Mesothelial cell of epicardium (in vitro differentiated cells): ENCODE results near the gene ALX3. TPM values are rescaled to one million over a fixed set of nuclear protein-coding genes. Genes with fewer than 3 reads are reported as not detected.
"Not testable (repeated sequence)": the region's sequence is repeated elsewhere in the genome, so short reads cannot be mapped to it uniquely, and the experiment has no call there.

Experiments
- DNase-seq, 2 experiments: peaks; one replicate each; pipeline ENCODE4 v3.0.0; 2021; ENCODE audit warnings: low spot score in 2 of 2; ENCODE audit not compliant: unreplicated experiment in 2 of 2
- H3K27ac Mint-ChIP-seq: 2 replicates; pipeline ENCODE4 v1.8.0; 2021; ENCODE audit warnings: mixed read lengths
- H3K27me3 Mint-ChIP-seq: 2 replicates; pipeline ENCODE4 v1.8.0; 2021; ENCODE audit warnings: low read depth, mixed read lengths
- H3K36me3 Mint-ChIP-seq: 2 replicates; pipeline ENCODE4 v1.8.0; 2021; ENCODE audit warnings: mixed read lengths
- H3K4me1 Mint-ChIP-seq: 2 replicates; pipeline ENCODE4 v1.8.0; 2021; ENCODE audit warnings: mixed read lengths
- H3K4me3 Mint-ChIP-seq: 2 replicates; pipeline ENCODE4 v1.8.0; 2021; ENCODE audit warnings: mild to moderate bottlenecking, moderate library complexity, mixed read lengths
- H3K9me3 Mint-ChIP-seq: 2 replicates; pipeline ENCODE4 v1.8.0; 2021; ENCODE audit warnings: mixed read lengths
- total RNA-seq: library from RNA; stranded (reverse); gene quantifications from 3 replicates; pipeline ENCODE4 v1.2.1, GENCODE V29; 2021
- TF ChIP-seq, protein P1 (sequence below): fragments of 200-600 bp; sonication (generic); IDR thresholded peaks from one replicate; pipeline ENCODE4 v1.5.0; 2021; ENCODE audit warnings: antibody characterized with exemption; ENCODE audit not compliant: unreplicated experiment

ALX3 gene
- total RNA-seq, 1 donor from 2014 or later: 127 TPM

DNA sequence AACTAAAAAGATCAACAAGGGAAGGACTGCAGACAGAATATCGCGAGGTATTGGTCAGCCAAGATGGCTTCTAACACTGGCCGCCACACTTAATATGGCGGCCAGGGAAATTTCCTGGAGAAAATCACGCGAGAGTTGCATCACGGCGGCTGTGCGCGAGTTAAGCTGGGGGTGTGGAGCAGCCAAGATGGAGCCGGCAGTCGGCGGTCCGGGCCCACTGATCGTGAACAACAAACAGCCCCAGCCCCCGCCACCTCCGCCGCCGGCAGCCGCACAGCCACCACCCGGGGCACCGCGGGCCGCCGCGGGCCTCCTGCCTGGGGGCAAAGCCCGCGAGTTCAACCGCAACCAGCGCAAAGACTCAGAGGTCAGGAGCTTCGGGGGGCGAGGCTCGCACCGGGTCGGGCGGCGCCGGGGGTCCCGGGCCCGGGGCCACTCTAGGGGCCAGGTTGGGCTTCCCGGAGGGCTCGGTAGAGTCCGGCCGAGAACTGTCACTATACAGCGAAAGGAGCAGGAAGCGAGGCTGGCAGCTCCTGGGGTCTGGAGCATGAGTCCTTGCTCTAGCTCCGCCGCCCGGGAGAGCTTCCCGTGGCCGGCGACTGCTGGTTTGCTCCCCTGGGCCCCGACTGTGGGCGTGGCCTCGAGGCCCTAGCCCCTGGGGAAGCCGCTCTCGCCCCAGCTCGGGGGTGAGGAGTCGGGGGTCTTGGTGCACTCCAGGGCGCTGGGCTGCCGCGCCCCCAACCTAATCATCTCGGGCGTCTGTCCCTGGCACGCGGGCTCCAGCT, 35.8 kb downstream of the ALX3 start, which contains the start of gene STRIP1:
STRIP1 (plus strand) TSS at position 174 of the 785 bp plus-strand sequence; CDS start at position 188, 14 bp downstream.
- peaks cover 15% of the 10 kb centered on the region for H3K36me3 Mint-ChIP-seq
- DNase-seq: peak; percentile 80 to 91
- TF ChIP-seq, protein P1, sequence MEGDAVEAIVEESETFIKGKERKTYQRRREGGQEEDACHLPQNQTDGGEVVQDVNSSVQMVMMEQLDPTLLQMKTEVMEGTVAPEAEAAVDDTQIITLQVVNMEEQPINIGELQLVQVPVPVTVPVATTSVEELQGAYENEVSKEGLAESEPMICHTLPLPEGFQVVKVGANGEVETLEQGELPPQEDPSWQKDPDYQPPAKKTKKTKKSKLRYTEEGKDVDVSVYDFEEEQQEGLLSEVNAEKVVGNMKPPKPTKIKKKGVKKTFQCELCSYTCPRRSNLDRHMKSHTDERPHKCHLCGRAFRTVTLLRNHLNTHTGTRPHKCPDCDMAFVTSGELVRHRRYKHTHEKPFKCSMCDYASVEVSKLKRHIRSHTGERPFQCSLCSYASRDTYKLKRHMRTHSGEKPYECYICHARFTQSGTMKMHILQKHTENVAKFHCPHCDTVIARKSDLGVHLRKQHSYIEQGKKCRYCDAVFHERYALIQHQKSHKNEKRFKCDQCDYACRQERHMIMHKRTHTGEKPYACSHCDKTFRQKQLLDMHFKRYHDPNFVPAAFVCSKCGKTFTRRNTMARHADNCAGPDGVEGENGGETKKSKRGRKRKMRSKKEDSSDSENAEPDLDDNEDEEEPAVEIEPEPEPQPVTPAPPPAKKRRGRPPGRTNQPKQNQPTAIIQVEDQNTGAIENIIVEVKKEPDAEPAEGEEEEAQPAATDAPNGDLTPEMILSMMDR: no peak
- peaks cover 31% of the 10 kb centered on the region for H3K4me1 Mint-ChIP-seq
- no peaks in the 10 kb centered on the region for H3K27me3 Mint-ChIP-seq
- no peaks in the 10 kb centered on the region for H3K9me3 Mint-ChIP-seq
- H3K27ac Mint-ChIP-seq: peak within 1 kb of the TSS; percentile 97
- peak within 1 kb of the TSS; percentile 96 for H3K4me3 Mint-ChIP-seq

DNA sequence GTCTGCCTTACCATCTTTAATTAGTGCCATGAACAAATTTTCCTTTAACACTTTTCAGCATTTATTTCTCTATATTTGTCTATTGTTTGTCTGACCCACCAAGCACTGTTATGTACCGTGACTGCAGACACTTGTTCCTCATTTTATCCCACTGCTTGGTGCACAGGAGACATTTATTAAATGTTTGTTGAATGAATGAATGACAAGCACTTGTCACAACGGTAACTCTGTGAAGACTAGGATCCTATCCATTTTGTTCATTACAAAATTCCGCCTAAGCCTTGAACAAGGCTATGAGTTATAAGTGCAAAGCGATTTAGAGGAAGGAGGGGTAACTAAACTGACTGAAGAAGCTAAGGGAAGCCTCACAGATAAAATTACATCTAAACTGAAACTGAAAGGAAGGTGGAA, 36.4 kb downstream of the ALX3 start:
- peak overlapping the region; percentile 97 for H3K27ac Mint-ChIP-seq

DNA sequence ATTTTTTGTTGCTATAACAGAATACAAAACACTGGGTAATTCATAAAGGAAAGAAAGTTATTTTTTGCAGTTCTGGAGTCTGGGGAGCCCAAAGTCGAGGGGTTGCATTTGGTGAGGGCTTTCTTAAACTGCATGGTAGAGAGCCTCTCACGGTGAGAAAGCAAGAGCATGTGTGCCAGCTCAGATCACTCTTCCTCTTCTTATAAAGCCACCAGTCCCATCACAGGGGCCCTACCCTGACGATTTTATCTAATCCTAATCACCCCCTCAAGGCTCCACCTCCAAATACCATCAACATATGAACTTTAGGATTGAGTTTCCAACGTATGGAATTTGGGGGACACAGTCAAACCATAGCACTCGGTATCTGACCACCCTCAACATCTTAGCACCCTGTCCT, 37.1 kb downstream of the ALX3 start:
- H3K27ac Mint-ChIP-seq: peak overlapping the region; percentile 97
- H3K9me3 Mint-ChIP-seq: no peaks in the 10 kb centered on the region
- H3K36me3 Mint-ChIP-seq: peaks cover 4% of the 10 kb centered on the region
- peak overlapping the region; percentile 9 for H3K4me3 Mint-ChIP-seq
- TF ChIP-seq, protein P1: no peak
- DNase-seq: no peak
- peaks cover 33% of the 10 kb centered on the region for H3K4me1 Mint-ChIP-seq
- H3K27me3 Mint-ChIP-seq: no peaks in the 10 kb centered on the region

More for the DNA sequence above, 36.4 kb downstream of the ALX3 start:
- no peak for DNase-seq
- Mint-ChIP-seq H3K4me1 (peaks cover 33% of the 10 kb centered on the region), H3K36me3 (peaks cover 10% of the 10 kb centered on the region), H3K9me3 (no peaks in the 10 kb centered on the region), H3K27me3 (no peaks in the 10 kb centered on the region), H3K4me3 (peak overlapping the region; percentile 96)
- TF ChIP-seq, protein P1: no peak

DNA sequence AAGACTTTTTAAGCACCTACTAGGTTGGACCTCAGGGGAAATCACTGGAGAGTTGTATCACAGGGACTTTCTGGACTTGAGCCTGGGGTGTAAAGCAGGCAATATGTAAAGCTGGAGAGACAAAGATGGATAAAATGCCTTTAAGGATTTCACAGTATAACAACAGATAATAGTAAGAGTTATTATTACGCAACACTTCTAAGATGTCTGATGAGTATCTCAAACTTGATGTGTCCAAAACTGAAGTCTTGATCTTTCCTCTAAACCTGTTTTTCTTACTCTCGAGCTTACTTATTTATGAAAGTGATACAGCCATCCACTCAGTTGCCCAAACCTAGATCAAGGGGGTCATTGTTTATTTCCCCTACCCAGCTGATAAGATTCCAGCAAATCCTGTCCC, 38.1 kb downstream of the ALX3 start:
- no peaks in the 10 kb centered on the region for H3K27me3 Mint-ChIP-seq
- no peak overlapping the region for H3K4me3 Mint-ChIP-seq
- H3K9me3 Mint-ChIP-seq: no peaks in the 10 kb centered on the region
- H3K4me1 Mint-ChIP-seq: peaks cover 33% of the 10 kb centered on the region
- no peaks in the 10 kb centered on the region for H3K36me3 Mint-ChIP-seq
- no peak overlapping the region for H3K27ac Mint-ChIP-seq
- TF ChIP-seq, protein P1: no peak
- no peak for DNase-seq

GRCh38 chr1:110030687-110031086, 39.8 kb downstream of the ALX3 start:
- not testable (repeated sequence) for H3K9me3 Mint-ChIP-seq, H3K4me3 Mint-ChIP-seq, DNase-seq, H3K27me3 Mint-ChIP-seq, H3K36me3 Mint-ChIP-seq
- Mint-ChIP-seq H3K4me1 (peaks cover 25% of the 10 kb centered on the region), H3K27ac (peak overlapping the region; percentile 56)

DNA sequence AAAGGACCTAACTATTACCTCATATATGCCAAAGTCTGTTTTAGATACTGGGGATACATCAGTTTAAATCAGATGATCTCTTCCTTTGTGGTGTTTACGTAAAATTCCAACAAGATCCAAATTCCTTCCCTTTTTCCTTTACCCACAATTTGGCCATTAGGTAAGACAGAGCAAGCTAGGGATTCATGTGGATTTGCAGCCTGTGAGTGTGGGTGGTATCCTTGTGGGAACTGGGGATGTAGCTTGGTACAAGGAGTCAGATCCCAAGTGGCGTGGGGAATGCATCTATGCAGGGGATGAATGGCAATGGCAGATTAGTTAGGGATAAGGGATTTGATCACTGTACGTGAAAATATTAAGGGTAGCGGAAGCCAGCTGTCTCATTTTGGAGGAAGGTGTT, 45.9 kb downstream of the ALX3 start:
- no peak overlapping the region for H3K27ac Mint-ChIP-seq
- TF ChIP-seq, protein P1: no peak
- H3K4me1 Mint-ChIP-seq: peaks cover 1% of the 10 kb centered on the region
- no peak overlapping the region for H3K4me3 Mint-ChIP-seq
- H3K27me3 Mint-ChIP-seq: no peaks in the 10 kb centered on the region
- DNase-seq: no peak
- no peaks in the 10 kb centered on the region for H3K9me3 Mint-ChIP-seq
- H3K36me3 Mint-ChIP-seq: peaks cover 26% of the 10 kb centered on the region
